ENCODE measurements around the gene PIP5K1B. TPM values are rescaled to one million over a fixed set of nuclear protein-coding genes. Genes with fewer than 3 reads are reported as not detected.

PIP5K1B gene
- total RNA-seq, 2 experiments from 2014 or later: 3.8 to 10.7 TPM

DNA sequence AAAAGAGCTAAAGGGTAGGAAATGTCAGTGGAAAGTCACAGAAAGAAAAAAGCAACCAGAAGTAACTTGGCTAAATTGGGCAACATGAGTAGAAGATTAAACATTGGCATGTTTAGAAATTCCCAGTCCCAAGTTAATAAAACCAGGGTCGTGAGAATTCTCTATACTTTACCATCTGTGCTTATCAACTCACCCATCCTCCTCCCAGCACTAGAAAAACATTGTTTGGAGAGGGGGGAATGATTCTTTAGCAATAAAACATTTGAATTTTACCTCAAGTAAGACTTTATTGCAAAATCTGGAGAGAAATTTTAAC lies 229.2 kb downstream of the PIP5K1B start:
- no peak for DNase-seq (ENCODE audit: low spot score)
- Histone ChIP-seq H3K4me3 (ENCODE audit: low read depth, low read length, poor library complexity, severe bottlenecking) (no peak overlapping the region), H3K36me3 (ENCODE audit: insufficient read depth, low read length) (no peaks in the 10 kb centered on the region), H3K4me1 (ENCODE audit: insufficient read depth, low read length, poor library complexity, severe bottlenecking) (peaks cover 29% of the 10 kb centered on the region), H3K9me3 (ENCODE audit: low read length) (no peaks in the 10 kb centered on the region), H3K27ac (ENCODE audit: low read depth, low read length, poor library complexity, severe bottlenecking) (no peak overlapping the region), H3K79me2 (ENCODE audit: insufficient read depth, low read depth, low read length) (no peaks in the 10 kb centered on the region), H3K4me2 (ENCODE audit: low read length) (peak overlapping the region; percentile 59), H2AFZ (ENCODE audit: low read length) (no peak overlapping the region; the same call in 1 of the 2 replicates), H3K9me2 (ENCODE audit: insufficient read depth, low read length) (peaks cover 3% of the 10 kb centered on the region; the same call in 1 of the 2 replicates), H4K20me1 (ENCODE audit: insufficient read depth, low read length) (no peaks in the 10 kb centered on the region)
- ChIA-PET POLR2A (interaction anchor here (0.6 to 1.4 kb wide), 3 partner anchors 15 to 46 kb away, joined by 3 to 4 read pairs (median 3); no protein-coding TSS in a partner anchor), CTCF (ENCODE audit: unreplicated experiment) (no interaction called here)
- TF ChIP-seq EZH2phosphoT487 (IDR thresholded peaks at IDR 0.05; ENCODE audit: borderline replicate concordance, low read depth, low read length): no peak
- TF ChIP-seq, protein P1, sequence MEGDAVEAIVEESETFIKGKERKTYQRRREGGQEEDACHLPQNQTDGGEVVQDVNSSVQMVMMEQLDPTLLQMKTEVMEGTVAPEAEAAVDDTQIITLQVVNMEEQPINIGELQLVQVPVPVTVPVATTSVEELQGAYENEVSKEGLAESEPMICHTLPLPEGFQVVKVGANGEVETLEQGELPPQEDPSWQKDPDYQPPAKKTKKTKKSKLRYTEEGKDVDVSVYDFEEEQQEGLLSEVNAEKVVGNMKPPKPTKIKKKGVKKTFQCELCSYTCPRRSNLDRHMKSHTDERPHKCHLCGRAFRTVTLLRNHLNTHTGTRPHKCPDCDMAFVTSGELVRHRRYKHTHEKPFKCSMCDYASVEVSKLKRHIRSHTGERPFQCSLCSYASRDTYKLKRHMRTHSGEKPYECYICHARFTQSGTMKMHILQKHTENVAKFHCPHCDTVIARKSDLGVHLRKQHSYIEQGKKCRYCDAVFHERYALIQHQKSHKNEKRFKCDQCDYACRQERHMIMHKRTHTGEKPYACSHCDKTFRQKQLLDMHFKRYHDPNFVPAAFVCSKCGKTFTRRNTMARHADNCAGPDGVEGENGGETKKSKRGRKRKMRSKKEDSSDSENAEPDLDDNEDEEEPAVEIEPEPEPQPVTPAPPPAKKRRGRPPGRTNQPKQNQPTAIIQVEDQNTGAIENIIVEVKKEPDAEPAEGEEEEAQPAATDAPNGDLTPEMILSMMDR (conservative IDR thresholded peaks at IDR 0.05; ENCODE audit: low read length): no peak
- intact Hi-C loops (cut with micrococcal nuclease; ENCODE audit: unreplicated experiment): no loop called here
- BruUV-seq (replicated peaks): no TSS peak

- POLR2A ChIA-PET: interaction anchor here (0.6 to 1.4 kb wide), 4 partner anchors 12 to 18 kb away, joined by 3 to 4 read pairs (median 4); no protein-coding TSS in a partner anchor
- CTCF ChIA-PET (ENCODE audit: unreplicated experiment): interaction anchor here (0.7 kb wide), 1 partner anchor 300 kb away, joined by 3 read pairs; no protein-coding TSS in a partner anchor
These were observed 235.5 kb downstream of the PIP5K1B start for GRCh38 chr9:68940573-68940972.

More at GRCh38 chr9:68940573-68940972, 235.5 kb downstream of the PIP5K1B start:
- Histone ChIP-seq H2AFZ (ENCODE audit: low read length) (peak overlapping the region; percentile 57), H3K4me1 (ENCODE audit: insufficient read depth, low read length, poor library complexity, severe bottlenecking) (peaks cover 55% of the 10 kb centered on the region), H3K79me2 (ENCODE audit: insufficient read depth, low read depth, low read length) (no peaks in the 10 kb centered on the region), H3K4me3 (ENCODE audit: low read depth, low read length, poor library complexity, severe bottlenecking) (no peak overlapping the region), H3K27ac (ENCODE audit: low read depth, low read length, poor library complexity, severe bottlenecking) (peak overlapping the region; percentile 83), H3K9me3 (ENCODE audit: low read length) (no peaks in the 10 kb centered on the region), H3K9me2 (ENCODE audit: insufficient read depth, low read length) (no peaks in the 10 kb centered on the region), H3K4me2 (ENCODE audit: low read length) (peak overlapping the region; percentile 58), H3K36me3 (ENCODE audit: insufficient read depth, low read length) (no peaks in the 10 kb centered on the region), H4K20me1 (ENCODE audit: insufficient read depth, low read length) (no peaks in the 10 kb centered on the region)
- BruUV-seq (replicated peaks): no TSS peak
- peak; percentile 47 for DNase-seq (ENCODE audit: low spot score)
- TF ChIP-seq, protein P1 (conservative IDR thresholded peaks at IDR 0.05; ENCODE audit: low read length): no peak
- no peak for TF ChIP-seq EZH2phosphoT487 (IDR thresholded peaks at IDR 0.05; ENCODE audit: borderline replicate concordance, low read depth, low read length)
- intact Hi-C loops (cut with micrococcal nuclease; ENCODE audit: unreplicated experiment): no loop called here

Data from OCI-LY7 (cell line).